HepG2 (cell line): ENCODE data around the gene HS2ST1. TPM values are rescaled to one million over a fixed set of nuclear protein-coding genes. Genes with fewer than 3 reads are reported as not detected.
A peak's percentile ranks its signal among the peaks of the same experiment; 100 is the strongest.

Experiments used
- ATAC-seq: fragments of 200-7000 bp; cut with Tn5 transposase; 3 replicates; pipeline ENCODE4 v1.9.1; 2020; ENCODE audit warnings: mild to moderate bottlenecking, moderate library complexity
- BruUV-seq: library from RNA; stranded (reverse); fragments of 400-500 nt; replicated peaks from 2 replicates; lab custom pipeline; 2021; lab: Mats Ljungman, UMichigan
- CTCF ChIA-PET: fragments of 300-600 bp; formaldehyde crosslinking; extraction: SDS; loops from one replicate; lab custom pipeline; 2021; ENCODE audit warnings: low total read pairs, inconsistent platforms, low intra/inter-chr PET ratio; lab: Yijun Ruan, JAX
- POLR2A ChIA-PET: fragments of 350-600 bp; sonication (Branson Sonifier 250); formaldehyde crosslinking; loops from one replicate; lab custom pipeline; 2020; ENCODE audit warnings: antibody characterized with exemption, inconsistent platforms; lab: Yijun Ruan, JAX
- DNase-seq: peaks from one replicate; pipeline ENCODE4 v3.0.0-alpha.2; 2015; ENCODE audit warnings: low spot score
- FAIRE-seq: peaks from 3 replicates; lab custom pipeline; 2011; peaks lifted over from hg19 to GRCh38; lab: Jason Lieb, UNC
- H2AFZ ChIP-seq: one replicate; pipeline ENCODE4 v1.6.1; 2011; ENCODE audit warnings: low read length, inconsistent platforms
- H3K27ac ChIP-seq: fragments of 300-600 bp; 3 replicates; pipeline ENCODE4 v1.8.0; 2011; ENCODE audit warnings: mixed run types, mild to moderate bottlenecking, mixed read lengths, low read length, inconsistent platforms; ENCODE audit not compliant: insufficient read depth; ENCODE audit errors: extremely low read length
- H3K27me3 ChIP-seq, 2 experiments: fragments of 200-600 bp in 1 of 2; 2 replicates in 1 of 2; 3 replicates in 1 of 2; pipeline versions ENCODE4 v1.6.0 to v1.8.0; 2011; ENCODE audit warnings: low read length in 2 of 2, mild to moderate bottlenecking in 2 of 2, moderate library complexity in 2 of 2, inconsistent platforms in 1 of 2; ENCODE audit not compliant: insufficient read depth in 2 of 2, control insufficient read depth in 1 of 2
- H3K36me3 ChIP-seq, 2 experiments: fragments of 200-600 bp in 1 of 2; replicated peaks in 1 of 2; 2 replicates in 1 of 2; 3 replicates in 1 of 2; pipeline versions ENCODE4 v1.5.1 to v1.8.0; 2011; ENCODE audit warnings: low read length in 2 of 2, inconsistent platforms in 1 of 2; ENCODE audit not compliant: insufficient read depth in 2 of 2, control insufficient read depth in 1 of 2
- H3K4me1 ChIP-seq: 2 replicates; pipeline ENCODE4 v1.5.1; 2012; ENCODE audit warnings: low read length, inconsistent platforms; ENCODE audit not compliant: insufficient read depth
- H3K4me2 ChIP-seq: 2 replicates; pipeline ENCODE4 v1.6.0; 2011; ENCODE audit warnings: low read depth, low read length, inconsistent platforms
- H3K4me3 ChIP-seq, 3 experiments: fragments of 200-600 bp in 1 of 3; sonication (generic), shearing (Covaris generic) in 1 of 3; replicated peaks in 1 of 3; 2 replicates each; pipeline ENCODE4 v1.5.1; 2011 to 2016; ENCODE audit warnings: low read length in 3 of 3, inconsistent platforms in 2 of 3, low read depth in 2 of 3, mild to moderate bottlenecking in 2 of 3, control low read depth in 1 of 3, mixed read lengths in 1 of 3; ENCODE audit not compliant: insufficient read depth in 1 of 3
- H3K79me2 ChIP-seq: one replicate; pipeline ENCODE4 v1.6.1; 2011; ENCODE audit warnings: low read length, inconsistent platforms; ENCODE audit not compliant: insufficient read depth
- H3K9ac ChIP-seq: 2 replicates; pipeline ENCODE4 v1.6.0; 2011; ENCODE audit warnings: mild to moderate bottlenecking, low read depth, low read length, inconsistent platforms; ENCODE audit not compliant: insufficient read depth
- H3K9me3 ChIP-seq: 2 replicates; pipeline ENCODE4 v1.5.1; 2012; ENCODE audit warnings: mild to moderate bottlenecking, low read length
- H4K20me1 ChIP-seq: 2 replicates; pipeline ENCODE4 v1.6.0; 2011; ENCODE audit warnings: inconsistent platforms, mild to moderate bottlenecking, low read length, moderate library complexity; ENCODE audit not compliant: insufficient read depth
- DR1 ChIP-seq: sonication (generic); formaldehyde crosslinking; IDR thresholded peaks from 2 replicates; pipeline ENCODE4 v1.8.0; 2021; ENCODE audit warnings: mild to moderate bottlenecking, missing genetic modification reagents, inconsistent platforms
- ESRRA ChIP-seq: sonication (generic); formaldehyde crosslinking; IDR thresholded peaks from 2 replicates; pipeline ENCODE4 v1.5.1; 2020; ENCODE audit warnings: mild to moderate bottlenecking, low read depth, missing genetic modification reagents
- ETV5 ChIP-seq: IDR thresholded peaks from 2 replicates; pipeline ENCODE4 v1.6.1; 2018; ENCODE audit warnings: missing biosample characterization, missing genetic modification reagents, inconsistent platforms, borderline replicate concordance
- IRF2 ChIP-seq: IDR thresholded peaks from 2 replicates; pipeline ENCODE4 v1.6.1; 2018; ENCODE audit warnings: missing genetic modification reagents, missing compliant biosample characterization
- MED1 ChIP-seq: sonication (generic); formaldehyde crosslinking; IDR thresholded peaks from 2 replicates; pipeline ENCODE4 v1.4.0; 2020; ENCODE audit warnings: missing genetic modification reagents
- MEIS2 ChIP-seq: sonication (generic); formaldehyde crosslinking; IDR thresholded peaks from 2 replicates; pipeline ENCODE4 v1.9.0; 2021; ENCODE audit warnings: mild to moderate bottlenecking, missing genetic modification reagents
- NAIF1 ChIP-seq: sonication (generic); formaldehyde crosslinking; IDR thresholded peaks from 2 replicates; pipeline ENCODE4 v1.5.0; 2020; ENCODE audit warnings: mild to moderate bottlenecking, missing genetic modification reagents, borderline replicate concordance
- PAX8 ChIP-seq: sonication (generic); formaldehyde crosslinking; IDR thresholded peaks from 2 replicates; pipeline ENCODE4 v1.8.0; 2022; ENCODE audit warnings: mild to moderate bottlenecking, missing genetic modification reagents, borderline replicate concordance
- RBFOX2 ChIP-seq: fragments of 200-400 bp; formaldehyde crosslinking; IDR thresholded peaks from 2 replicates; pipeline ENCODE4 v1.6.1; 2017; ENCODE audit warnings: low read depth, mild to moderate bottlenecking, low read length
- RELA ChIP-seq: sonication (generic); formaldehyde crosslinking; IDR thresholded peaks from 2 replicates; pipeline ENCODE4 v1.4.0; 2020; ENCODE audit warnings: missing genetic modification reagents
- SAP130 ChIP-seq: IDR thresholded peaks from 2 replicates; pipeline ENCODE4 v1.6.1; 2016; ENCODE audit warnings: low read depth
- SNAPC2 ChIP-seq: sonication (generic); formaldehyde crosslinking; IDR thresholded peaks from 2 replicates; pipeline ENCODE4 v1.8.1; 2022; ENCODE audit warnings: mild to moderate bottlenecking, missing genetic modification reagents
- ZNF34 ChIP-seq: sonication (generic); formaldehyde crosslinking; IDR thresholded peaks from 2 replicates; pipeline ENCODE4 v1.4.0; 2020; ENCODE audit warnings: mild to moderate bottlenecking, missing genetic modification reagents, borderline replicate concordance
- ZNF878 ChIP-seq: sonication (generic); formaldehyde crosslinking; IDR thresholded peaks from 2 replicates; pipeline ENCODE4 v1.8.1; 2023; ENCODE audit warnings: mild to moderate bottlenecking, missing genetic modification reagents, moderate library complexity
- WGBS: methylation state at CpG from one replicate; pipeline ENCODE4 v1.1.6; 2017; ENCODE audit warnings: low lambda C conversion rate; 5-methylcytosine and 5-hydroxymethylcytosine counted together
- in situ Hi-C: cut with HindIII; loops from 2 replicates; pipeline ENCODE4 v1.10.0; 2017; ENCODE audit warnings: low pct_unique_long_range_greater_than_20kb; ENCODE audit not compliant: extremely low pct_ligation_motif_present
- intact Hi-C: fragments of 100-400 bp; cut with micrococcal nuclease; formaldehyde crosslinking; loops from one replicate; pipeline ENCODE4 v1.10.0; 2022; ENCODE audit not compliant: unreplicated experiment
- polyA plus RNA-seq, 8 experiments: library from polyadenylated mRNA; depleted of rRNA in 3 of 8; stranded (reverse) in 7 of 8; unstranded in 1 of 8; fragments of >200 nt; fragmentation: Illumina TruSeq in 4 of 8; extraction: Trizol in 4 of 8; gene quantifications; 2 replicates each; pipeline versions ENCODE4 v1.2.1 to v1.2.3, GENCODE V29; 2011 to 2016; ENCODE audit warnings: low read depth in 4 of 8, missing spikeins in 1 of 8, mixed read lengths in 1 of 8; ENCODE audit not compliant: insufficient read depth in 1 of 8
- total RNA-seq, 5 experiments: library from RNA; depleted of rRNA; stranded (reverse); fragments of >200 nt; fragmentation: Illumina TruSeq; extraction: Trizol; gene quantifications; 2 replicates each; pipeline ENCODE4 v1.2.3, GENCODE V29; 2016; ENCODE audit warnings: low read depth in 1 of 5
- TF ChIP-seq, protein P1 (sequence below): sonication (generic); formaldehyde crosslinking; IDR thresholded peaks from 2 replicates; pipeline ENCODE4 v1.4.0; 2020; ENCODE audit warnings: mild to moderate bottlenecking, missing genetic modification reagents
- TF ChIP-seq, protein P2 (sequence below): IDR thresholded peaks from 2 replicates; pipeline ENCODE4 v1.6.1; 2016; ENCODE audit warnings: low read depth, control low read depth

Gene HS2ST1
- total and polyA plus RNA-seq, 2 of the 13 experiments (the other 11 are each of a cell fraction or from before 2014, with no cell fraction given): 22.1 to 58.7 TPM

DNA sequence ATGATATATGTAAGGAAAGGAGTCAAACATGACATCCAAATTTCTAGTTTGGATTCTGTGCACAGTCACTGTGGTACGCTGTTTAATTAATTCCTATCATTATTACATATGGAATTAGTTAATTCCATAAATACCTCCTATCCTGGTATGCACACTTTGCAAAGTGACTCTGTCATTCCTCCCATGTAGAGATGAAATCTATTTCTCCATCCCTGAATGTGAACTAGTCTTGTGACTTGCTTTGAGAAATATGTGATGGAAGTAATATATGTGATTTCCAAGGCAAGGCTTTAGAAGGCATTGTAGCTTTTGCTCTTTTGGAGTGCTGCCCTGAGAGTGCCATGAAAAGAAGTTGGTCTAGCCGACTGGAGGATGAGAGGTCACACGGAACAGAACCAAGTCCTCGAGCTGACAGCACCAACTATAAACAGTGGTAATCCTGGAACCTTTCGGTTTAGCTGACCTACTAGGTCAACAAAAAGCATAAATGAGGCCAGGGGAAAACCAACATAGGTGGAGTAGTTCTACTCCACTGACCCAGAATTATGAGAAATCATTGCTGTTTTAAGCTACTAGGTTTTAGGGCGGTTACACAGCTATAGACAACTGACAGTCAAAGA lies 2.0 kb upstream of the HS2ST1 start (continued):
- TF ChIP-seq ZNF878: 0 out of 2 replicates have a peak, but pooled peaks have one; percentile 39
- no peak for TF ChIP-seq PAX8
- peak; percentile 40 for TF ChIP-seq SAP130 (CRISPR knock-in tag)

DNA sequence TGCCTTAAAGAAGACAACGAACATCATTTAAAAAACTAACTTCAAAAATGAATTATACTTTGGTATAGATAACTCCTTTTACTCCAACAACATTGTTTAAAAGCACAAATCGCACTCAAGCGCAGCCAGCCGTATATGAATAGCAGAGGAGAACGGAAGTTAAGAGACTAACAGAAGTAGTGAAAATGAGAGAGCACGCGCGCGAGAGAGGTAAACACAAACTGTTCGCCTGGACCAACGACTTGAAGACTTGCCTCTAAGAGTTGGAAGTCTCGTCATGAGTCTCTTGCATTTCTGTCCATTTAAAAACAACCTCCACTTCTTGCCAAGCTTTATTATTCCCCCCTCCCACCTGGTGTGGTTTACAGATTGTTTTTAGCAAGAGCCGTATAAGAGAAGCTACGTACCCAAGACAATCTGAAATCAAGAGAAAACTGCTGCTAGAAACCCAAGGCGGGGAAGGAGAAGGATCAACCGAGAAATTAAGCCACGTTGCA lies 988 bp upstream of the HS2ST1 start:
- intact Hi-C loops (loop anchor here (10.0 kb wide), 2 partner anchors 171 to 209 kb away; partner anchors contain the start of gene SH3GLB1), in situ Hi-C loops (loop anchor here (10.0 kb wide), 1 partner anchor 139 kb away; no protein-coding TSS in a partner anchor)
- ChIA-PET POLR2A (interaction anchor here (1.0 to 4.6 kb wide), 11 partner anchors 16 to 209 kb away, joined by 3 to 65 read pairs (median 4); partner anchors contain the start of gene SH3GLB1), CTCF (no interaction called here)
- peaks cover 0 to 5% of the 10 kb centered on the region in 2 experiments; a peak in 2 of 5 replicates for H3K27me3 ChIP-seq
- H4K20me1 ChIP-seq: peaks cover 25% of the 10 kb centered on the region
- H3K27ac ChIP-seq: peak overlapping the region; percentile 87
- TSS peak; percentile 76 for BruUV-seq
- ATAC-seq (no peak), FAIRE-seq (no peak), DNase-seq (peak; percentile 16)
- peak overlapping the region; percentile 90 for H3K4me2 ChIP-seq
- H3K79me2 ChIP-seq: peaks cover 94% of the 10 kb centered on the region
- H3K4me3 ChIP-seq: peak overlapping the region; percentile 96 to 99 (median 96)
- peak overlapping the region; percentile 81 for H2AFZ ChIP-seq
- H3K4me1 ChIP-seq: peaks cover 59% of the 10 kb centered on the region
- under 1% methylated on average over 17 of the region's 17 CpGs for WGBS
- H3K9me3 ChIP-seq: no peaks in the 10 kb centered on the region
- H3K9ac ChIP-seq: peak overlapping the region; percentile 99
- peaks cover 0 to 7% of the 10 kb centered on the region in 2 experiments; a peak in 3 of 5 replicates for H3K36me3 ChIP-seq
- TF ChIP-seq MEIS2 (CRISPR knock-in tag) (no peak), RBFOX2 (peak; percentile 39; the same call in 1 of the 2 replicates), ETV5 (peak; percentile 30; the same call in 1 of the 2 replicates), DR1 (0 out of 2 replicates have a peak, but pooled peaks have one; percentile 8), NAIF1 (CRISPR knock-in tag) (peak; percentile 64; the same call in 1 of the 2 replicates), SNAPC2 (CRISPR knock-in tag) (no peak), IRF2 (CRISPR knock-in tag) (0 out of 2 replicates have a peak, but pooled peaks have one; percentile 9), ESRRA (CRISPR knock-in tag) (no peak), ZNF34 (CRISPR knock-in tag) (no peak), RELA (CRISPR knock-in tag) (no peak), MED1 (CRISPR knock-in tag) (0 out of 2 replicates have a peak, but pooled peaks have one; percentile 12)
- TF ChIP-seq, protein P1, sequence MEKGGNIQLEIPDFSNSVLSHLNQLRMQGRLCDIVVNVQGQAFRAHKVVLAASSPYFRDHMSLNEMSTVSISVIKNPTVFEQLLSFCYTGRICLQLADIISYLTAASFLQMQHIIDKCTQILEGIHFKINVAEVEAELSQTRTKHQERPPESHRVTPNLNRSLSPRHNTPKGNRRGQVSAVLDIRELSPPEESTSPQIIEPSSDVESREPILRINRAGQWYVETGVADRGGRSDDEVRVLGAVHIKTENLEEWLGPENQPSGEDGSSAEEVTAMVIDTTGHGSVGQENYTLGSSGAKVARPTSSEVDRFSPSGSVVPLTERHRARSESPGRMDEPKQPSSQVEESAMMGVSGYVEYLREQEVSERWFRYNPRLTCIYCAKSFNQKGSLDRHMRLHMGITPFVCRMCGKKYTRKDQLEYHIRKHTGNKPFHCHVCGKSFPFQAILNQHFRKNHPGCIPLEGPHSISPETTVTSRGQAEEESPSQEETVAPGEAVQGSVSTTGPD (CRISPR knock-in tag): no peak
- TF ChIP-seq, protein P2, sequence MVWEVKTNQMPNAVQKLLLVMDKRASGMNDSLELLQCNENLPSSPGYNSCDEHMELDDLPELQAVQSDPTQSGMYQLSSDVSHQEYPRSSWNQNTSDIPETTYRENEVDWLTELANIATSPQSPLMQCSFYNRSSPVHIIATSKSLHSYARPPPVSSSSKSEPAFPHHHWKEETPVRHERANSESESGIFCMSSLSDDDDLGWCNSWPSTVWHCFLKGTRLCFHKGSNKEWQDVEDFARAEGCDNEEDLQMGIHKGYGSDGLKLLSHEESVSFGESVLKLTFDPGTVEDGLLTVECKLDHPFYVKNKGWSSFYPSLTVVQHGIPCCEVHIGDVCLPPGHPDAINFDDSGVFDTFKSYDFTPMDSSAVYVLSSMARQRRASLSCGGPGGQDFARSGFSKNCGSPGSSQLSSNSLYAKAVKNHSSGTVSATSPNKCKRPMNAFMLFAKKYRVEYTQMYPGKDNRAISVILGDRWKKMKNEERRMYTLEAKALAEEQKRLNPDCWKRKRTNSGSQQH: 0 out of 2 replicates have a peak, but pooled peaks have one; percentile 12
